HFFc6 (cell line): ENCODE measurements around the gene SURF4. TPM values are rescaled to one million over a fixed set of nuclear protein-coding genes. Genes with fewer than 3 reads are reported as not detected.

Experiments used
- DNase-seq: peaks from one replicate; pipeline ENCODE4 v3.0.0-alpha.2; 2018
- H3K27ac Mint-ChIP-seq: 2 replicates; pipeline ENCODE4 v1.8.0; 2020; ENCODE audit warnings: mild to moderate bottlenecking, mixed read lengths
- H3K27me3 Mint-ChIP-seq: 2 replicates; pipeline ENCODE4 v1.8.0; 2021; ENCODE audit warnings: mild to moderate bottlenecking, moderate library complexity, mixed read lengths; ENCODE audit not compliant: insufficient read depth
- H3K36me3 Mint-ChIP-seq: 2 replicates; pipeline ENCODE4 v1.8.0; 2021; ENCODE audit warnings: low read depth, mixed read lengths
- H3K4me1 Mint-ChIP-seq: 2 replicates; pipeline ENCODE4 v1.8.0; 2020; ENCODE audit warnings: low read depth, mixed read lengths
- H3K4me3 Mint-ChIP-seq: 2 replicates; pipeline ENCODE4 v1.8.0; 2020; ENCODE audit warnings: mild to moderate bottlenecking, moderate library complexity, mixed read lengths
- H3K9me3 Mint-ChIP-seq: 2 replicates; pipeline ENCODE4 v1.8.0; 2020; ENCODE audit warnings: mild to moderate bottlenecking, mixed read lengths
- CTCF ChIP-seq: fragments of 200-600 bp; sonication (generic); IDR thresholded peaks from 2 replicates; pipeline ENCODE4 v1.5.0; 2021; ENCODE audit warnings: antibody characterized with exemption, mild to moderate bottlenecking
- total RNA-seq, 6 experiments: library from RNA; stranded (reverse); fragmentation: NEBNext Ultra II Directional; extraction: Animal tissue kit (Norgen Biotek cat#: 25700); gene quantifications; 2 replicates in 1 of 6; 3 replicates in 5 of 6; pipeline ENCODE4 v1.2.3, GENCODE V29; 2021

SURF4 gene
- total RNA-seq, 6 experiments from 2014 or later, result 406 to 474 (median 417) TPM

- DNase-seq, result no peak
- Mint-ChIP-seq H3K4me1 (0 out of 2 replicates have a peak, but pooled peaks cover 7% of the 10 kb centered on the region), H3K27me3 (peaks cover 14% of the 10 kb centered on the region), H3K4me3 (no peak overlapping the region), H3K9me3 (no peaks in the 10 kb centered on the region), H3K36me3 (no peaks in the 10 kb centered on the region), H3K27ac (no peak overlapping the region)
- TF ChIP-seq CTCF, result no peak
Measured at GRCh38 chr9:133389562-133389961, 13.7 kb upstream of the SURF4 start.

GRCh38 chr9:133389025-133389557, 13.2 kb upstream of the SURF4 start:
- no peak overlapping the region for H3K27ac Mint-ChIP-seq
- H3K9me3 Mint-ChIP-seq, result no peaks in the 10 kb centered on the region
- 0 out of 2 replicates have a peak, but pooled peaks cover 7% of the 10 kb centered on the region for H3K4me1 Mint-ChIP-seq
- no peaks in the 10 kb centered on the region for H3K36me3 Mint-ChIP-seq
- peaks cover 13% of the 10 kb centered on the region for H3K27me3 Mint-ChIP-seq
- H3K4me3 Mint-ChIP-seq, result no peak overlapping the region
- DNase-seq, result no peak
- TF ChIP-seq CTCF, result no peak

- Mint-ChIP-seq H3K4me3 (no peak overlapping the region), H3K9me3 (no peaks in the 10 kb centered on the region), H3K4me1 (0 out of 2 replicates have a peak, but pooled peaks cover 7% of the 10 kb centered on the region), H3K27ac (no peak overlapping the region), H3K27me3 (peaks cover 10% of the 10 kb centered on the region), H3K36me3 (no peaks in the 10 kb centered on the region)
- TF ChIP-seq CTCF, result no peak
- no peak for DNase-seq
Measured at GRCh38 chr9:133387680-133388079, 11.8 kb upstream of the SURF4 start.

GRCh38 chr9:133386338-133386737, 10.5 kb upstream of the SURF4 start:
- TF ChIP-seq CTCF, result no peak
- H3K9me3 Mint-ChIP-seq, result no peaks in the 10 kb centered on the region
- H3K27me3 Mint-ChIP-seq, result peaks cover 10% of the 10 kb centered on the region
- no peak for DNase-seq
- 0 out of 2 replicates have a peak, but pooled peaks cover 7% of the 10 kb centered on the region for H3K4me1 Mint-ChIP-seq
- no peak overlapping the region for H3K4me3 Mint-ChIP-seq
- no peak overlapping the region for H3K27ac Mint-ChIP-seq
- no peaks in the 10 kb centered on the region for H3K36me3 Mint-ChIP-seq

- Mint-ChIP-seq H3K27me3 (peaks cover 10% of the 10 kb centered on the region), H3K27ac (no peak overlapping the region), H3K9me3 (no peaks in the 10 kb centered on the region), H3K4me1 (0 out of 2 replicates have a peak, but pooled peaks cover 7% of the 10 kb centered on the region), H3K36me3 (no peaks in the 10 kb centered on the region), H3K4me3 (no peak overlapping the region)
- TF ChIP-seq CTCF, result no peak
- DNase-seq, result no peak
Measured at GRCh38 chr9:133385452-133385851, 9.6 kb upstream of the SURF4 start.
